Measurements from ENCODE around the gene OR51V1.

DNA sequence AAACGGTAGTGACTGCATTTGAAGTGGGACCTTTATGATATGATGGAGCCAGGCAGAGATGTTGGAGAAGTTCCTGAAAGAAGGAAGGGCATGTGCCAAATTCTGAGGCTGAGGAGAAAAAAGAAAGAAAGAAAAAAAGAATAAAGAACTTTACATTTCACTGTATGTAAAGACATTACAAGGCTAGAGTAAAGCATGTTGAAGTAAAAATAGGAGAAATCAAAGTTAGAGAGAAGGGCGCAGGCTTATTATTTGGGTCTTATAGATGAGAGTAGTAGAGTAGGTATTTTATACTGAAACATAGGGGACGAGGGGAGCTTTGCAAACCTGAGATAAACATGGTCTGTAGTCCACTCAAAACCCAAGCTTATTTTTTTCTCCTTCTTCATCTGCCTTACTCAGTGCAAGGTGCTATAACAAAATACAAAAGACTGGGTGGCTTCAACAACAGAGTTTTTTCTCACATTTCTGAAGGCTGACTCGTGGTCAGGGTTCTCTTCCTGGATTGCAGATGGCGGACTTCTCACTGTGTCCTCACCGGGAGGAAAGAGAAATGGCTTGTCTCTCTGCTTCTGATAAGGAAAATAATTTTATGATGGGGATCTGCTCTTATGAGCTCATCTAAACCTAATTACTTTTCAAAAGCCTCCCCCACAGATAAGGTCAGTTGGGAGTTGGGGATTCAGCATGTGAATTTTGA lies 46.4 kb upstream of the OR51V1 start:
- TF ChIP-seq ZNF232 (CRISPR knock-in tag; IDR thresholded peaks at IDR 0.05) (no peak), TEAD1 (CRISPR knock-in tag; IDR thresholded peaks at IDR 0.05) (no peak)

All from WTC11 (cell line).